ENCODE data around the gene STAM2.
"Not testable (repeated sequence)": the region's sequence is repeated elsewhere in the genome, so short reads cannot be mapped to it uniquely, and the experiment has no call there.

STAM2 gene

GRCh38 chr2:152173831-152174230 lies 1.7 kb downstream of the STAM2 start:
- DNase-seq (ENCODE audit: extremely low read depth in 1 of 2, low read depth in 1 of 2): no peak

- not testable (repeated sequence) for DNase-seq (ENCODE audit: extremely low read depth in 1 of 2, low read depth in 1 of 2)
Observed at GRCh38 chr2:152172201-152172785, 3.3 kb downstream of the STAM2 start.

- DNase-seq (ENCODE audit: extremely low read depth in 1 of 2, low read depth in 1 of 2): no peak
Observed at GRCh38 chr2:152171718-152172117, 3.8 kb downstream of the STAM2 start.

GRCh38 chr2:152169158-152169557 lies 6.4 kb downstream of the STAM2 start:
- not testable (repeated sequence) for DNase-seq (ENCODE audit: extremely low read depth in 1 of 2, low read depth in 1 of 2)

- DNase-seq (ENCODE audit: extremely low read depth in 1 of 2, low read depth in 1 of 2): not testable (repeated sequence)
Observed at GRCh38 chr2:152167470-152167869, 8.1 kb downstream of the STAM2 start.

GRCh38 chr2:152167065-152167464 lies 8.5 kb downstream of the STAM2 start:
- no peak for DNase-seq (ENCODE audit: extremely low read depth in 1 of 2, low read depth in 1 of 2)

GRCh38 chr2:152166633-152167032 lies 8.9 kb downstream of the STAM2 start:
- DNase-seq (ENCODE audit: extremely low read depth in 1 of 2, low read depth in 1 of 2): no peak

- DNase-seq (ENCODE audit: extremely low read depth in 1 of 2, low read depth in 1 of 2): no peak
Observed at GRCh38 chr2:152165780-152166179, 9.8 kb downstream of the STAM2 start.

- no peak for DNase-seq (ENCODE audit: extremely low read depth in 1 of 2, low read depth in 1 of 2)
Observed at GRCh38 chr2:152165306-152165705, 10.3 kb downstream of the STAM2 start.

GRCh38 chr2:152163669-152164068 lies 11.9 kb downstream of the STAM2 start:
- not testable (repeated sequence) for DNase-seq (ENCODE audit: extremely low read depth in 1 of 2, low read depth in 1 of 2)

GRCh38 chr2:152162141-152162540 lies 13.4 kb downstream of the STAM2 start:
- DNase-seq (ENCODE audit: extremely low read depth in 1 of 2, low read depth in 1 of 2): no peak

- no peak for DNase-seq (ENCODE audit: extremely low read depth in 1 of 2, low read depth in 1 of 2)
Observed at GRCh38 chr2:152161598-152161997, 14.0 kb downstream of the STAM2 start.

GRCh38 chr2:152160378-152160777 lies 15.2 kb downstream of the STAM2 start:
- not testable (repeated sequence) for DNase-seq (ENCODE audit: extremely low read depth in 1 of 2, low read depth in 1 of 2)

GRCh38 chr2:152157253-152157652 lies 18.3 kb downstream of the STAM2 start:
- DNase-seq (ENCODE audit: extremely low read depth in 1 of 2, low read depth in 1 of 2): no peak

GRCh38 chr2:152155209-152155608 lies 20.4 kb downstream of the STAM2 start:
- DNase-seq (ENCODE audit: extremely low read depth in 1 of 2, low read depth in 1 of 2): no peak

GRCh38 chr2:152154462-152154861 lies 21.1 kb downstream of the STAM2 start:
- no peak for DNase-seq (ENCODE audit: extremely low read depth in 1 of 2, low read depth in 1 of 2)

GRCh38 chr2:152134488-152135280 lies 40.9 kb downstream of the STAM2 start:
- peak; percentile 10 to 17 for DNase-seq (ENCODE audit: extremely low read depth in 1 of 2, low read depth in 1 of 2)

GRCh38 chr2:152132306-152132705 lies 43.3 kb downstream of the STAM2 start:
- DNase-seq (ENCODE audit: extremely low read depth in 1 of 2, low read depth in 1 of 2): no peak

- no peak for DNase-seq (ENCODE audit: extremely low read depth in 1 of 2, low read depth in 1 of 2)
Observed at GRCh38 chr2:152127628-152128027, 47.9 kb downstream of the STAM2 start.

- DNase-seq (ENCODE audit: extremely low read depth in 1 of 2, low read depth in 1 of 2): no peak
Observed at GRCh38 chr2:152126664-152127063, 48.9 kb downstream of the STAM2 start.

- no peak for DNase-seq (ENCODE audit: extremely low read depth in 1 of 2, low read depth in 1 of 2)
Observed at GRCh38 chr2:152122161-152122560, 53.4 kb downstream of the STAM2 start.

- no peak for DNase-seq (ENCODE audit: extremely low read depth in 1 of 2, low read depth in 1 of 2)
Observed at GRCh38 chr2:152120430-152120829, 55.1 kb downstream of the STAM2 start.

Measured in stimulated activated CD8-positive, alpha-beta memory T cell treated with anti-CD3 and anti-CD28 coated beads, Interleukin-7, amount 100 ng/mL, for 48 hours (primary cell).